ENCODE results near the gene MICU1. TPM values are rescaled to one million over a fixed set of nuclear protein-coding genes. Genes with fewer than 3 reads are reported as not detected.
A peak's percentile ranks its signal among the peaks of the same experiment; 100 is the strongest.

MICU1 gene
- polyA plus RNA-seq, 1 experiment, result 40.4 TPM

DNA sequence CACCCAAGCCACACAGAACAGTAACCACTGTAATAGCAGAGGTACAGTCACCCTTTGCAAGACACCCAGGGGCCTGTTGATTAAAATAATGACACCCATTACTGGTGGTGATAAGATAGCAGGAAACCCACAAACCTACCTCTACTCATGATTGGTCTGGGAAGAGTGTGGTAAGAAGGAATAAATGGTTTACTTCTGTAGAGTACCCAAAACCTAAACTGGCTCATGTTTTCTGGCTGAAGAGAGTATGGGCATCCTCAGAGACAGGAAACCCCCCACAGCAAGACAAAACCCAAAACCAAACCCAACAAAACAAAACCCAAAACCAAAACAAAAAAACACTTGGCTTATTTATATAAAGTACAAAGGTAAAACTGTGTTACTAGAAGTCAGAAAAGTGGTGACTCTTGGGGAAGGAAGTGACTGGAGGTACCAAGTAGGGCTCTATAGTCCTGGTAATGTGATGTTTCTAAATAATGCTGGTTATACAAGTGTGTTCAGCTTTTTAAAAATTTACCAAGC is 255.6 kb downstream of the MICU1 start:
- Histone ChIP-seq H3K27me3 (ENCODE audit: control insufficient read depth, insufficient read depth, low read length) (no peaks in the 10 kb centered on the region), H3K36me3 (ENCODE audit: control insufficient read depth, insufficient read depth, low read length) (no peaks in the 10 kb centered on the region; the same call in 1 of the 2 replicates), H3K4me3 (ENCODE audit: low read depth, low read length) (no peak overlapping the region)
- DNase-seq (ENCODE audit: low read depth), result no peak
- CTCF ChIA-PET, result interaction anchor here (0.7 to 0.9 kb wide), 2 partner anchors 10 to 733 kb away, joined by 3 read pairs; no protein-coding TSS in a partner anchor
- TF ChIP-seq, protein P1, sequence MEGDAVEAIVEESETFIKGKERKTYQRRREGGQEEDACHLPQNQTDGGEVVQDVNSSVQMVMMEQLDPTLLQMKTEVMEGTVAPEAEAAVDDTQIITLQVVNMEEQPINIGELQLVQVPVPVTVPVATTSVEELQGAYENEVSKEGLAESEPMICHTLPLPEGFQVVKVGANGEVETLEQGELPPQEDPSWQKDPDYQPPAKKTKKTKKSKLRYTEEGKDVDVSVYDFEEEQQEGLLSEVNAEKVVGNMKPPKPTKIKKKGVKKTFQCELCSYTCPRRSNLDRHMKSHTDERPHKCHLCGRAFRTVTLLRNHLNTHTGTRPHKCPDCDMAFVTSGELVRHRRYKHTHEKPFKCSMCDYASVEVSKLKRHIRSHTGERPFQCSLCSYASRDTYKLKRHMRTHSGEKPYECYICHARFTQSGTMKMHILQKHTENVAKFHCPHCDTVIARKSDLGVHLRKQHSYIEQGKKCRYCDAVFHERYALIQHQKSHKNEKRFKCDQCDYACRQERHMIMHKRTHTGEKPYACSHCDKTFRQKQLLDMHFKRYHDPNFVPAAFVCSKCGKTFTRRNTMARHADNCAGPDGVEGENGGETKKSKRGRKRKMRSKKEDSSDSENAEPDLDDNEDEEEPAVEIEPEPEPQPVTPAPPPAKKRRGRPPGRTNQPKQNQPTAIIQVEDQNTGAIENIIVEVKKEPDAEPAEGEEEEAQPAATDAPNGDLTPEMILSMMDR (IDR thresholded peaks at IDR 0.05; ENCODE audit: insufficient read depth, low read depth, low read length), result no peak
- POLR2A ChIA-PET, result no interaction called here

DNA sequence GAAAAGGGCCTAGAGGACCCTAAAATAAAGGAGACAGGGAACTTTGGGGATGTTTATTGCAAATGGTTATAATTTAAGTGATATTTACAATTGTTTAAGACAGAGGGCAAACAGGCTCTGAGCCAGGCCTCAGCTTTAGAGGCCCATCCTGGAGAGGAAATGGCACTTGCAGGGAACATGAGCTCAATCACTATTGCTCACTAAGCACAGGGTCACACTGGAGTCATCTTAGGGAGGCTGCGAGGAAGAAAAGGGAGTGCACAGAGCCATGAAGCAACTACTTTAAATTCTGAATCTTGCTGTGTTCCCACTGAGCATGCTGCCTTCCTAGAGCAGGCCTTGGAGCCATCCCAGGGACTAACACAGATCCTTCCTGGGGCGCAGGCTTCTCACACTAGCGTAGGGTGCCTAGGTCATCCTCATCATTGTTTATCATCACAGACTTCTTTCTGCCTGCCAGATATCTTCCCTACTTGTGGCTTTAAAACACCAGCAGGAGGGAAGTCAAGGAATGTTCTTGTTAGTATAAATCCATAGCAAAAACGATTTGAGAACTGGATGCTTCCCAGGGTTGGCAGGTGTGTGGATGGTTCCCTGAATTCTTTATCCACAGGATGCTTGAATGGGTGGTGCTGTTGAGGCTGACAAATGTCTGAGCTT is 258.4 kb downstream of the MICU1 start:
- no peak overlapping the region for H3K4me3 ChIP-seq (ENCODE audit: low read depth, low read length)
- CTCF ChIA-PET, result interaction anchor here (0.9 to 4.0 kb wide), 2 partner anchors 8 to 467 kb away, joined by 3 to 47 read pairs; no protein-coding TSS in a partner anchor
- POLR2A ChIA-PET, result no interaction called here
- no peak for DNase-seq (ENCODE audit: low read depth)
- TF ChIP-seq, protein P1 (IDR thresholded peaks at IDR 0.05; ENCODE audit: insufficient read depth, low read depth, low read length), result no peak
- H3K27me3 ChIP-seq (ENCODE audit: control insufficient read depth, insufficient read depth, low read length), result no peaks in the 10 kb centered on the region
- no peaks in the 10 kb centered on the region; the same call in 1 of the 2 replicates for H3K36me3 ChIP-seq (ENCODE audit: control insufficient read depth, insufficient read depth, low read length)

DNA sequence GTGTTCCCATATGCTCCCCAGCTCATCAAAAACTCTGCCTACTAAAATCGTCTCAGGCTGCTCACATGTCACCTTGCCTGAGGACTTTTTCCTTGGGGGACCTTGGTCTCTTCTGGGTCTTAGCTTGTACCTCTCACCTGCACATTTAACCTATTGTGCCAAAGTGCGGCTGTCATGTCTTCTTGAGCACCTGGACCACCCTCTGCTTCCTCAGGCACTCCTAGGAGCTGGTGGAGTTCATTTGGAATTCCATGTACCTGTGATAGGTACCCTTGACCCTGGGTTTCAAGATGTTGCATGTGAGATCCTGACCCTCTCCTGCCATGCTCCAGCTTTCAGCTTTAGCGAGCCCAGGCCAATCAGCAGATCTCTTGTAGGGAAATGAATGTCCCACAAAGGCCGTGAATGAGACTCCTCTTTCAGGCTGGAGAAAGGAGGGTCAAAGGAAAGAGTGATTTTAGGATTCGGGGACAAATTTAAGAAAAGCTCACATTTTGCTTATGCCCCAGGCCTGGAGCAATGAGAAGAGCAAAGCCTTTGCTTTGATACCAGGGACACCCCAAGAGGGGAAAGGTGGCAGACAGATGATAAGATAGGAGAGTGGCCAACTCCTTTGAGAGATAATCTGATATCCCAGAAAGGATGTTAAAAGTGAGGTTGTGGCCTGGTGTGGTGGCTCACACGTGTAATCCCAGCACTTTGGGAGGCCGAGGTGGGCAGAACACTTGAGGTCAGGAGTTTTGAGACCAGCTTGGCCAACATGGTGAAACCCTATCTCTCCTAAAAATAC is 260.6 kb downstream of the MICU1 start:
- DNase-seq (ENCODE audit: low read depth), result no peak
- TF ChIP-seq, protein P1 (IDR thresholded peaks at IDR 0.05; ENCODE audit: insufficient read depth, low read depth, low read length), result no peak
- ChIA-PET CTCF (interaction anchor here (0.7 to 4.0 kb wide), 16 partner anchors 9 to 696 kb away, joined by 3 to 47 read pairs (median 4); no protein-coding TSS in a partner anchor), POLR2A (no interaction called here)
- Histone ChIP-seq H3K4me3 (ENCODE audit: low read depth, low read length) (no peak overlapping the region), H3K36me3 (ENCODE audit: control insufficient read depth, insufficient read depth, low read length) (no peaks in the 10 kb centered on the region), H3K27me3 (ENCODE audit: control insufficient read depth, insufficient read depth, low read length) (no peaks in the 10 kb centered on the region)

- ChIA-PET CTCF (interaction anchor here (0.7 to 4.0 kb wide), 20 partner anchors 10 to 697 kb away, joined by 3 to 47 read pairs (median 4); partner anchors contain the start of gene DNAJB12), POLR2A (no interaction called here)
- no peaks in the 10 kb centered on the region for H3K36me3 ChIP-seq (ENCODE audit: control insufficient read depth, insufficient read depth, low read length)
- peak; percentile 41 for DNase-seq (ENCODE audit: low read depth)
- no peaks in the 10 kb centered on the region for H3K27me3 ChIP-seq (ENCODE audit: control insufficient read depth, insufficient read depth, low read length)
- TF ChIP-seq, protein P1 (IDR thresholded peaks at IDR 0.05; ENCODE audit: insufficient read depth, low read depth, low read length), result peak; percentile 97
- no peak overlapping the region for H3K4me3 ChIP-seq (ENCODE audit: low read depth, low read length)
These were observed 261.6 kb downstream of the MICU1 start for GRCh38 chr10:72364239-72364777.
